Fibroblast of skin of left quadriceps (primary cell): ENCODE data around the gene BLNK.
"Not testable (repeated sequence)": the region's sequence is repeated elsewhere in the genome, so short reads cannot be mapped to it uniquely, and the experiment has no call there.

ENCODE experiments used
- DNase-seq, 2 experiments: peaks; one replicate each; pipeline ENCODE4 v3.0.0-alpha.2; 2013; ENCODE audit warnings: low read depth in 2 of 2

BLNK gene

DNA sequence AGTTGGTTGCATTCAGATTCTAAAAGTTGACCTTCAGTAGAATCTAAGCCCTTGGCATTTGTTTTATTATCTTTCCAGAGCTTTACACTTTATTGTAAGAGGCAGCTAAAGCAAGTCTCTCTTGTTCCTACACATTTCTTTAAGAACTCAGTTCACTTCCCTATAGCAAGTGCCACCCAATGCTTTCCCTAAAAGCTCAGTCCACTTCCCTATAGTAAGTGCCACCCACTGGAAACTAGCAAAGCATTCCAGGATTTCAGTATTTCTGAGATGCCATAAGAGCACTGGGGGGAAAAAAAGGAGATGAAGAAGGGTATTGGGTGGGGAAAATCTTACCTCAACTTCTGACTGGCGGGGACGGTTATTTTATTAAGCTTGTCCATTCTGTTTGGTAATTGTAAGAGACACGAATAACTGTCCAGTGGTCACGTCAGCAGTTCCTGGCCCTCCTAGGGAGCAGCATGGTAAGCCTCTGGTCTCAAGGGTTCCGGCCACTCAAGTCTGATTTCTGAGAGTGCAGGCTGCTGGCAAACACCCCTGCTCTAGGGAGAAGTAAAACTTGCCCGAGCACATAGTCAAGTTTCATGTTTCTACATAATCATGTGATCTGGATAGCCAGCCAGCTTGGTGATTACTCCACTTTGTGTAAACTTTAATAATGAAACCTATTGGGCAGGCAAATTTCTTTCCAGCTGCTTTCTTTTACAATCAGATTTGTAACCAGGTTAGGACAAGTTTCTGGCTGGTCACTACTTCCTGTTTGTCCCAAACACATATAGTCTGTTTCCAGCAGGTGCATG, at the start of gene BLNK:
BLNK (minus strand) TSS at position 554 of the 800 bp plus-strand sequence; CDS start at position 383, 171 bp downstream.
- no peak for DNase-seq

DNA sequence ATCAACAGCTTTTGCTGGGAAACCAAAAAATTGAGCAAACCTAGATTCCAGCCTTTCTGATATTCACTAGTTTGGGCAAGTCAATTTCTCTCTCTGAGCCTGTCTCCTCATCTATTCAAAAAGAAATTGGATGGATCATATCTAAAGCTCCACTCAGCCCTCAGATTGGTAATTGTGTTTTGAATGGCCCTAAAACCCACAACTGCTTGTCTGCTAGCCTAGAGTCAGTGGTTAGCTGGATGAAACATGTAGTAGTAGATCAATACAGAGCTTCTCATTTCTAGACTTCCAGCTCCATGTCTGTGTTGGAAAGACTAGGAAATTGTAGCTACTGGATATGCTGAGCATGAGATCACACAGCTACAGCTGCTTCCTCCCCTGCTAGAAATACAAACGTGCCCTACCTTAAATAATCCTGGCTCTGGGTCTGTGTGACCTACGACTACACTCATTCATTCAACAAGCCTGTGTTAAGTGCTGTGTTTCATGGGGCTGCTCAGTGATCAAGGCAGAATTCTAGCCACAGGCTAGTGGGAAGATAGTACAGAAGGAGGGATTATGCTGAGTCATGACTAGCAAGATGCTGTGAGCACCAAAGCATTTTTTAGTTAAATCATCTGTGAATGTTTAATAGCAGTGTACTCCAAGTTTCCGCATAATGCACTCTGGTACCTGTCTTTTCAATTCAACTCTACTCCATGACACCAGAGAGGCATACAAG, 48.5 kb upstream of the BLNK start:
- no peak for DNase-seq

GRCh38 chr10:96317067-96317833, 45.9 kb upstream of the BLNK start:
- DNase-seq, result no peak

- DNase-seq, result no peak
Measured at GRCh38 chr10:96313344-96313743, 42.0 kb upstream of the BLNK start.

DNA sequence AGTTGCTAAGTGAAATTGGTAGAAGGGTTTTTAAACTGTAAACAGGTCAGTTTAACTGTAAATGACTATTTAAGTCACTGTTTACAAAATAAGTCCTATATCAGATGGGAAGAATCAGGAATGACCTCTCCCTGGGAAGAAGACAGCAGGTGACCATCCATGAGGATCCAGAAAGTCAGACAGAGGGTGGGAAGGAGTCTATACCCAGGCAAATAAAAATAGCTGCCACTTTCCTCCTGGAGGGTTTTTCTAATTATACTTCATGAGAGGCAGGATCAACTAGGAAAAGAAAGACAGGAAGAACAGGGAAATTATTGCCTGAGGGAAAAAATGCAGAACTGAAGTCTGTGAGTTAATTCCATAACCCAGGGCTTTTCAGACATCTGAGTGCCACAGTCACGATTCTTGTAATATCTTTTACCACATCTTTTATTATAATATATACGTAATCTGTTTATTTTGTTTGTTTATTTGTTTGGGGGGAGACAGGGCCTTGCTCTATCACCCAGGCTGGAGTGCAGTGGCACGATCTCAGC, 39.9 kb upstream of the BLNK start:
- DNase-seq, result no peak

- DNase-seq, result no peak
Measured at GRCh38 chr10:96310321-96310669, 38.9 kb upstream of the BLNK start.

- DNase-seq, result no peak
Measured at GRCh38 chr10:96309628-96310320, 38.4 kb upstream of the BLNK start.

DNA sequence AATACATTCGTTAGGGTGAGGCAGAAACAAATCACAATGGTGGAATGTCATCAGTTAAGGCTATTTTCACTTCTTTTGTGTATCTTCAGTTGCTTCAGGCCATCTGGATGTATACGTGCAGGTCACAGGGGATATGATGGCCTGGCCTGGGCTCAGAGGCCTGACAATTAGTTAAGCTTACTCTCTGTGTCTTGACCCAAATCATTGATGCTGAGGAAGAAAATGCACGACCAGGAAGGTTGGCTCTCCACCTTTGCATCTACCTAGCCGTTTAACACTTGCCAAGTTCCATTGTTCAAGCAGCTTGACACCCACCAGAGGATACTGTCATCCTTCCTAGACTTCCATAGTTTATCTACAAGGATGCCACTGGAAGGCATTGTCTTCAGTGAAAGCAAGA, 37.5 kb upstream of the BLNK start:
- not testable (repeated sequence) for DNase-seq

DNA sequence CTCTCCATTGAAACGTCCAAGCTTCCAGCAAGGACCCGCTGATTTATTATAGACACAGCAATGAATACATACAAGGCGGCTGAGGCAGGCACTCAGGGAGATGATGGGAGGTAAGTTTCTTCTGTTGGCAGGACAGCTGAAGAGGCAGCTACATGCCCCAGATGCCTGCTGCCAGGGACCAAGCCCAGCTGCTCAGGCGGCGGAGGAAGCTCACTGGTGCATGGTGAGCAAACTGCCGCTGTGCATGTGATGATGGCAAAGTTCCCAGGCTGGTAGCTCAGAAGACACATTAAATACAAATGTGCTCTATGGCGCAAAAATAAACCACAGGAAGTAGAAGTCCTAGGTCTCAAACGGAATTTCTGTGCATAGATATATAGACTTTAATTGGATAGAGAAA, 35.1 kb upstream of the BLNK start:
- DNase-seq, result no peak

DNA sequence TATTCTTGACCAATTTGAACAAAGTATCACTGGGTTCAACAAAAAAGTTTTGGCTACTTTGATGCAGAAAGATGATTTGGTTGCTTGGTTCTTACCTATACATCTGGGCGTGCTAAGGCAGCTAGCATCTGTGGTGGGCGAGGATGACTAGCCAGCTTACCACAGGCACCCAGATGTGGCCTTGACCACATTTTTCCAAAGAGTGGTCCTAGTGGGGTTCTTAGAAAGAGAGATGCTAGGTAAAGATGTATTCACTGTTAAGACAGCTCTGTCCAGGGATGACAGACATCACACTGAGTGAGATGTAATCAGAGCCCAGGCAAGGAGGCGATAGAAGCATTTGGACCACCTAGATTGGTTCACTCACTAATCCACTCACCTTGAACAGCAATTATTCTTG, 33.6 kb upstream of the BLNK start:
- DNase-seq, result no peak

GRCh38 chr10:96304230-96304629, 32.9 kb upstream of the BLNK start, which contains the start of gene DNTT:
Gene DNTT, plus strand, starts transcription at chr10:96304434. Its CDS starts 64 bp downstream, at chr10:96304498.
- no peak for DNase-seq

GRCh38 chr10:96301616-96302015, 30.2 kb upstream of the BLNK start:
- no peak for DNase-seq

DNA sequence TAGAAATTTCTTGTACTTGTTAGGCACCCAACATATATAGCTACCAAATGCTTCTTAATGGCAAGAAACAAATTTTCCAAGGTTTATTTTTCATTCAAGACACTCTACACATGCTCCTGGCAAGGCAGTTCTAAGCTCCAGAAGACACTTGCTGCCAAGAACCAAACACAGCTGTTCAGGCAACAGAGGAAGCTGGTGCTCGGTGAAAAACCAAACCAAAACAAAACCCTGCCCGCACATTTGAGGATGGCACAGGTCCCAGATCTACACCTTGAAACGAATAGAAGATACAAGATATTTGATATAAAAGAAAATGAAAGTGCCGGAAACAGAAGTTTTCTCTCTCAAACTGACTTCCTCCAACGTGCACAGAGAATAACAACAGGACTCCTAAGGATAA, 28.0 kb upstream of the BLNK start:
- no peak for DNase-seq

DNA sequence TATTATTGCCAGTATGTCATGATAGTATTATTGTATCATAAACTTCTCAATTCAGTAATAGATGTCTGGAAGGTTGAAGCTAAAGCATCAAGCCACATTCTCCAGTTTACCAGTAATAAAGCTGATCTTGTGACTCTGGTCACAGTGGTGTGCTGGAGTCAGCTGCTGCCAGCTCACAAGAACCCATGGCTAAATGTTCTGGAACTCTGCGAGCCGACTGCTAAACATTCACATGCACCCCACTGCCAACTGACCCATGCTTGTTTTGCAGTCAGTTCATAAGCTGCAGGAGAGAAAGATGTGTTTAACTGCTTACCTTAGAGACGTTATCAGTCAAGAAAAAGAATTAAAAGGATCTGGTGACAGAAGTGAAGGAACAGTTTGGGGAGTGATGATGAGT, 27.0 kb upstream of the BLNK start:
- no peak for DNase-seq

GRCh38 chr10:96297486-96297885, 26.1 kb upstream of the BLNK start:
- DNase-seq, result no peak

- DNase-seq, result no peak
Measured at GRCh38 chr10:96295475-96295874, 24.1 kb upstream of the BLNK start.

- peak; percentile 3 to 13 for DNase-seq
Measured at GRCh38 chr10:96292971-96293920, 21.9 kb upstream of the BLNK start.

DNA sequence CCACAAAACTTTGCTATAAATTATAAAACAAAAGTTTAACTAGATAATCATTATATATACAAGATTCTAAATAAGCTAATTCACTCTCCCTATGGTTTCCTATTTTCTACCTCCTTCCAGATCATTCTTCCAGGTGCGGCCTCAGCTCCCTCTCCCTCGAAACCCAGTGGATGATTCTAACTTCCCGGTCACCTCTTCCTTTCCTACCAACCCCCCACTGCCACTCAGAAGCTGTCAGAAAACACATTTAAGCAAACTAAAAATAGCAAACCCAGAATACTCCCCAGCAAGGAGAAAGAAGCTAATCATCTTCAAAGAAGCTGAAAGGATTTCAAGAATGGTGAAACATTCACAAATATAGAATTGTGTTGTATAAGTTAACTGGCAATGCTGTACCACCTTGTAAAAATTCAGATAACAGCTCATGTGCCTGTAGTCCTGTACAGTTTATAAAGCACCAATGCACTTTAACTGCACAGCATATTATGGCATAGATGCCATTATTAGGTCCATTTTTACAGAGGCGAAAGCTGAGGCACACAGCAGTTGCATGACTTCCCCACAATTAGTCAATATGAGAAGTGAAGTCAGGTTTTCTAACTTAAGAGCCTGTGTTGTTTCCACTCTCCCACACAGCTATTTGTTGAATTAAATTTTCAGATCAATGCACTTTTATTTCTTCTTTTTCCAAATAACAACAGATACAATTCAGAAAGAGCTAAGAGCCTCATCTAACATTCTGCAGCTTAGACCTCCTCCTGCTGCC, 19.2 kb upstream of the BLNK start:
- no peak for DNase-seq

DNA sequence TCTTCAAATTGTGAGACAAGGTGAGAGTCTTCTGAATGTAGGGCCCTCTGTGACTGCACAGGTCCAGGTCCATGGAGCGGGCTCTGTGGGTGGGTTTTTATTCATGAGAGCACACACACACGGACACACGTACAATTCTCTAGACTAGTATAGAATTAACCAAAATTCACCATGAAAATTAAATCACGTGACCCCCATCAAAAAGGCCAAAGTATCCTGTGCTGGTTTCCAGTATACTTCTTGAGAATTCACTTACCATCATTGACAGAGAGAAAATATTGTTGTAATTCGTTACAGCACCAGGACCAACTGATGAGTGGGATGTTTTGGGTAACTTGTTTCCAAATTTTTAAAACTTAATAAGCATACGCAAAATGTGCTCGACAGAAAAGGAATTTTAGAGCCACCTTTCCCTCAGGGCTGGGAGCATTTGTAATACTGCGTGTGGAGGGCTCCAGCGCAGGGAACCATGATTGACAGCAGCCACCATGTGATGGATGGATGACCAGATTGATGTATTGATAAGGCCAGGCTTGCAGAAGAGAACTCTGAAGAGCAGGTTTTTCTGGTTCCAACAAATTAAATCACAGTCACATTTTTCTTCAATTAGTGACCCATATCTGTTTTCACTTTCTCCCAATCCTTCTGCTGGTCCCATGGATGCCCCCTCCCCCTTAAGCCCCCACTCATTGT, 18.0 kb upstream of the BLNK start:
- no peak for DNase-seq
